Activated naive CD8-positive, alpha-beta T cell (primary cell): ENCODE results near the gene MRPS33.

Source experiments
- H3K27ac Mint-ChIP-seq: one replicate; pipeline ENCODE4 v1.8.0; 2021; ENCODE audit warnings: mixed read lengths
- H3K27me3 Mint-ChIP-seq: one replicate; pipeline ENCODE4 v1.8.0; 2021; ENCODE audit warnings: mixed read lengths
- H3K36me3 Mint-ChIP-seq: one replicate; pipeline ENCODE4 v1.8.0; 2021; ENCODE audit warnings: mixed read lengths
- H3K4me1 Mint-ChIP-seq: one replicate; pipeline ENCODE4 v1.8.0; 2021; ENCODE audit warnings: low read depth, mixed read lengths
- H3K4me3 Mint-ChIP-seq: one replicate; pipeline ENCODE4 v1.8.0; 2021; ENCODE audit warnings: mild to moderate bottlenecking, mixed read lengths
- H3K9me3 Mint-ChIP-seq: one replicate; pipeline ENCODE4 v1.8.0; 2021; ENCODE audit warnings: low read depth, mixed read lengths

MRPS33 gene

DNA sequence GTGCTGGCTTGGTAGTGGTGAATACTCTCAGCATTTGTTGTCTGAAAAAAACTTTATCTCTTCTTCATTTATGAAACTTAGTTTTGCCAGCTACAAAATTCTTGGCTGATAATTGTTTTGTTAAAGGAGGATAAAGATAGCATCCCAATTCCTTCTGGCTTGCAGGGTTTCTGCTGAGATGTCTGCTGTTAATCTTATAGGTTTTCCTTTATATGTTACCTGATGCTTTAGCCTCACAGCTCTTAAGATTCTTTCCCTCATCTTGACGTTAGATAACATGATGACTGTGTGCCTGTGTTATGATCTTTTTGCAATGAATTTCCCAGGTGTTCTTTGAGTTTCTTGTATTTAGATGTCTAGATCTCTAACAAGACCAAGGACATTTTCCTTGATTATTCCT, 9.9 kb upstream of the MRPS33 start:
- H3K4me3 Mint-ChIP-seq: no peak overlapping the region
- peaks cover 11% of the 10 kb centered on the region for H3K9me3 Mint-ChIP-seq
- peaks cover 3% of the 10 kb centered on the region for H3K27me3 Mint-ChIP-seq
- H3K36me3 Mint-ChIP-seq: peaks cover 17% of the 10 kb centered on the region
- H3K27ac Mint-ChIP-seq: no peak overlapping the region
- H3K4me1 Mint-ChIP-seq: peaks cover 13% of the 10 kb centered on the region

DNA sequence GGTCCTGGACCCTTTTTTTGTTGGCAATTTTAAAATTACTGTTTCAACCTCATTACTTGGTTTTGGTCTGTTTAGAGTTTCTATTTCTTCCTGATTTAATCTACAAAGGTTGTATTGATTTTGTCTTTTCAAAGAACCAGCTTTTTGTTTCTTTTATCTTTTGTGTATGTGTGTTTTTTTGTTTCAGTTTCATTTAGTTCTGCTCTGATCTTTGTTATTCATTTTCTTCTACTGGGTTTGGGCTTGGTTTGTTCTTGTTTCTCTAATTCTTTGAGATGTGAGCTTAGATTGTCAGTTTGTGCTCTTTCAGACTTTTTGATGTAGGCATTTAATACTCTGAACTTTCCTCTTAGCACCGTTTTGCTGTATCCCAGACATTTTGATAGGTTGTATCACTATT, 8.5 kb upstream of the MRPS33 start:
- Mint-ChIP-seq H3K27me3 (peaks cover 6% of the 10 kb centered on the region), H3K4me3 (peak overlapping the region; percentile 33), H3K9me3 (peaks cover 11% of the 10 kb centered on the region), H3K27ac (peak overlapping the region; percentile 17), H3K4me1 (peaks cover 13% of the 10 kb centered on the region), H3K36me3 (peaks cover 11% of the 10 kb centered on the region)

DNA sequence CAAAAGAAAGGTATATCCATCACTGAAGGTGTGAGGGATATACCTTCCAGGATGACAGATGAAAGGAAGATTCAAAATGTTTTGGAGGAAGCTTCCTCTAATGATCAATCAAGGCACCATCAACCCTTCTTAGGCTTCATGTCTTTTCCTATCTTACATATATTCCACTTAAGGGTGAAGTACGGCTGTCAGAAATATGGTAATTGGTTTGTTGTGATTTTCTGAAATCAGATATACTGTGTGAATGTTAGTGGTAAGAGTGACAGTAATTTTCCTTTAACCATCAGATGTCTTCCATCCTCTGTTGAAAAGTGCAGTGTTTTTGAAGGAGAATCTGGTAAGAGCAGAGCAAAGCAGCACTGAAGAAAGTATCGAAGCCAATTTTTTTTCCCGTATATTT, 2.8 kb upstream of the MRPS33 start:
- Mint-ChIP-seq H3K4me3 (no peak overlapping the region), H3K27me3 (peaks cover 11% of the 10 kb centered on the region), H3K9me3 (no peaks in the 10 kb centered on the region), H3K4me1 (peaks cover 22% of the 10 kb centered on the region), H3K27ac (peak overlapping the region; percentile 11), H3K36me3 (peaks cover 4% of the 10 kb centered on the region)

DNA sequence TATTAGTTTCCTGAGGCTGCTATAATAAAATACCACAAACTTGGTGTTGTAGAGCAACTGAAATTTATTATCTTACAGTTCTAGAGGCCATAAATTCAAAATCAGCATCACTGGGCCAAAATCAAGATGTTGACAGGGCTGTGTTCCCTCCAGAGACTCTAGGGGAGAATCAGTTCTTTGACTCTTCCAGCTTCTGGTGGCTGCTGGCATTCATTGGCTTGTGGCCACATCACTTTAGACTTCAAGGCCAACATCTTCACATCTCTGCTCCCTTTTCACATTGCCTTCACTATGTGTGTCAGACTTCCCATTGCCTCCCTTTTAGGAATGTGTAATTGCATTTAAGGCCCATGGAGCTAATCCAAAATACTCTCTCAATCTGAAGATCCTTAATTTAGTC, 1.6 kb upstream of the MRPS33 start:
- no peak overlapping the region for H3K27ac Mint-ChIP-seq
- H3K36me3 Mint-ChIP-seq: peaks cover 4% of the 10 kb centered on the region
- no peaks in the 10 kb centered on the region for H3K9me3 Mint-ChIP-seq
- H3K27me3 Mint-ChIP-seq: peaks cover 11% of the 10 kb centered on the region
- peaks cover 34% of the 10 kb centered on the region for H3K4me1 Mint-ChIP-seq
- peak overlapping the region; percentile 30 for H3K4me3 Mint-ChIP-seq

DNA sequence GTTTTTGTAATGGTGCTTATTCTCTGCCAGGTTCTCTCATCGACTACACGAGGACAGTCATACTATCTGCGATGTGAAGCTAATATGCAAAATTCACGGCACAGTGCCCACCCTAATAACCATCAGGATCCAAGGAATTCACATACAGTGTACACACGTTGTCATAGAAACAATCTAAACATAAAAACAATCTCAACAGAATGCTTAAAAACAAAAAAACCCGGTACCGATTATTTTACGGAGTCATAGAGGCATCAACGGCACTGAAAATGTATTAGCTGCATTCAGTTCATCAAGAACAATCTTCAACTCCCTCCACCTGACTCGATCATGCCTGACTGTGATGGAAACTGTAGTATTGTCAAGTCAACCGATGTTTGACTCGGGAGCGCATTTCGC, 628 bp downstream of the MRPS33 start:
- H3K36me3 Mint-ChIP-seq: peaks cover 6% of the 10 kb centered on the region
- H3K27ac Mint-ChIP-seq: peak overlapping the region; percentile 100
- peaks cover 8% of the 10 kb centered on the region for H3K27me3 Mint-ChIP-seq
- H3K4me1 Mint-ChIP-seq: peaks cover 38% of the 10 kb centered on the region
- H3K4me3 Mint-ChIP-seq: peak overlapping the region; percentile 99
- no peaks in the 10 kb centered on the region for H3K9me3 Mint-ChIP-seq

DNA sequence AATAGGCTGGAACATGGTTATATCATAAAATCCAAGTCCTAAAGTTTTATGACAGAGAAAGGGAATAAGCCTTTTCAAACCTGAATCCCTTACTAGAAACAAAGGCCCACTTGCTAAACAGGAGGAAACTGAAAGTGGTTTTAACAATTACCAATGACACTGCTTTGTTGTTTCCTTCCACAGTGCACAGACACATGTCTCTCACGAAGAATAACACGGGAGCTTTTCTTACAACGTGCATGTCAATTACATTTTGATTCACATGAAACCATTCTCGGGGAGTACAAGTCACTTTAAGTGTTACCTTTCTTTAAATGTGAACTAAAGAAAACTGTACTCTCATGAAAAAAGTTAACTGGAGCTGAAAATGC, 1.4 kb downstream of the MRPS33 start:
- Mint-ChIP-seq H3K27me3 (peaks cover 5% of the 10 kb centered on the region), H3K4me1 (peaks cover 38% of the 10 kb centered on the region), H3K4me3 (peak overlapping the region; percentile 99), H3K36me3 (peaks cover 6% of the 10 kb centered on the region), H3K9me3 (no peaks in the 10 kb centered on the region), H3K27ac (peak overlapping the region; percentile 100)

DNA sequence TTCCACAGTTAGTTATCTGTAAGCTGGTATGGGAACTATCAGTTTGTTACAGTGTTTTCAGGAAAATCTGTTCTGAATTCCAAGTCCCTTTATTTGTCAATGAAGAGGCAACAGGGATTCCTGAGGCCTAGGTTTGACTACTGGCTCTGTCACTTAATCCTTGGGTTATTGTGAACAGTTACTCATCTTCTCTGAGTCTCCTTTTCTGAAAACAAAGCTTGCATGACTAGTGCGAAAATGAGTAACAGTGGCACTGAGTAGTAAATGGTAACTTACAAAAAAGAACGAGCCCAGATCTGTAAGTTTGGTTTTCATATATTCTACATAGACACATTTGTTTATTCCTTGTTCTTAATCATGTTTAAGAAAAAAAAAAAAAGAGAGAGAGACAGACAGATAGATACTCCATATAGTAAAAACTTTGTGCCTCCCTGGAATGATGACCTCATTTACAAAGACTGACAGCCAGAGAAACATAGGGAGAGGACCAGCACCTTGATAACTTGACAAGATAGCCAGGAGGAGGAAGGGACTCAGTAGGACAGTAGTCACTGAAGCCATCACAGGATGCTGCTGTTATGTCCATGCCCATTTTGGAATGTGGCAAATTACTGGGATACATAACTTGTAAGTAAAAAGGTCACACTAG, 1.9 kb downstream of the MRPS33 start:
- H3K4me1 Mint-ChIP-seq: peaks cover 38% of the 10 kb centered on the region
- peaks cover 4% of the 10 kb centered on the region for H3K27me3 Mint-ChIP-seq
- H3K4me3 Mint-ChIP-seq: peak overlapping the region; percentile 99
- peaks cover 6% of the 10 kb centered on the region for H3K36me3 Mint-ChIP-seq
- no peaks in the 10 kb centered on the region for H3K9me3 Mint-ChIP-seq
- H3K27ac Mint-ChIP-seq: peak overlapping the region; percentile 100

DNA sequence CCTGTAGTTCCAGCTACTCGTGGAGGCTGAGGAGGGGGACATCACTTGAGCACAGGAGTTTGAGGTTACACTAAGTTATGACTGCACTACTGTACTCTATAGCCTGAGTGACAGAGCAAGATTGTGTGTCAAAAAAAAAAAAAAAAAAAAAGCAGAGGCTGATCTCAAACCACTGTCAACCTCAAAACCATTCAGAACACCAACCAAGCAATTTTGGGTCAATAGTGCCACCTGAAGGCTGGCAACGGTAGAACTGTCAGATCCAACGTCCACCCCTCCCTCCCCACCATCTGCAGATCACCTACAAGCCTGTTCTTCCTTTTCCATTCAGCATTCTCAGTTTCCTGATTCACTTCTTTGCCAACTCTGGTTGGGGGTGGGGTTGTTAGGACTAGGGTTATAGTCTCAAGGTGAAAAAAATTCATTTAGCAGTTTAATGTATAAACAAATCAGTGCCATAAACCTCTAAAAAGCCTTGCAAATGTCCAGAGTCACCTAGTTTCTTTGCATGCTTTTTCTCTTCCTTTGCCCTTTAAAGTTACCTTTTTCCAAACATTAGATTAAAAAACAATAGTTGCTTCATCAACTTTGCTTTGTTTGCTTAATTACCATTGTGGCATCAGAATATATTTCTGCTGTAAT, 2.6 kb downstream of the MRPS33 start:
- H3K4me3 Mint-ChIP-seq: peak overlapping the region; percentile 99
- peaks cover 42% of the 10 kb centered on the region for H3K4me1 Mint-ChIP-seq
- H3K36me3 Mint-ChIP-seq: peaks cover 6% of the 10 kb centered on the region
- H3K27me3 Mint-ChIP-seq: no peaks in the 10 kb centered on the region
- H3K27ac Mint-ChIP-seq: peak overlapping the region; percentile 100
- no peaks in the 10 kb centered on the region for H3K9me3 Mint-ChIP-seq

DNA sequence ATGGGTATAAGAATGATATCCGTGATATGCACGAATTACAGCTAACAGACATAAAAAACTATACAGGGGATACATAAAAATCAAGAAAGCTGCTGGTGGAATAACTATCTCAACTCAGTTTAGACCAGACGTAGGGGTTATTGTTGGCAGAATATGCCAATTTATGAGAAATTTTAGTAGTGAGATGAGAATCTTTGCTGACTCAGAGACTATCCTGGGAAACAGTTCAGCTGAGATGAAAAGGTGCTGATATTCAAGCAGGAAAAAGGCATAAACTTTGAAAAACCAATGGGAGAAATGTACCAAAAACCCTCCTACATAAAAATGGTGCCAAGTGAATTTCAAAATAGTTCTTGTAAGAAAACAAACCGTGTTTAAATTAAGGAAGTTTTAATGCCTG, 3.3 kb downstream of the MRPS33 start:
- H3K27me3 Mint-ChIP-seq: no peaks in the 10 kb centered on the region
- peaks cover 6% of the 10 kb centered on the region for H3K36me3 Mint-ChIP-seq
- H3K4me1 Mint-ChIP-seq: peaks cover 46% of the 10 kb centered on the region
- H3K27ac Mint-ChIP-seq: peak overlapping the region; percentile 100
- H3K9me3 Mint-ChIP-seq: no peaks in the 10 kb centered on the region
- peak overlapping the region; percentile 17 for H3K4me3 Mint-ChIP-seq

DNA sequence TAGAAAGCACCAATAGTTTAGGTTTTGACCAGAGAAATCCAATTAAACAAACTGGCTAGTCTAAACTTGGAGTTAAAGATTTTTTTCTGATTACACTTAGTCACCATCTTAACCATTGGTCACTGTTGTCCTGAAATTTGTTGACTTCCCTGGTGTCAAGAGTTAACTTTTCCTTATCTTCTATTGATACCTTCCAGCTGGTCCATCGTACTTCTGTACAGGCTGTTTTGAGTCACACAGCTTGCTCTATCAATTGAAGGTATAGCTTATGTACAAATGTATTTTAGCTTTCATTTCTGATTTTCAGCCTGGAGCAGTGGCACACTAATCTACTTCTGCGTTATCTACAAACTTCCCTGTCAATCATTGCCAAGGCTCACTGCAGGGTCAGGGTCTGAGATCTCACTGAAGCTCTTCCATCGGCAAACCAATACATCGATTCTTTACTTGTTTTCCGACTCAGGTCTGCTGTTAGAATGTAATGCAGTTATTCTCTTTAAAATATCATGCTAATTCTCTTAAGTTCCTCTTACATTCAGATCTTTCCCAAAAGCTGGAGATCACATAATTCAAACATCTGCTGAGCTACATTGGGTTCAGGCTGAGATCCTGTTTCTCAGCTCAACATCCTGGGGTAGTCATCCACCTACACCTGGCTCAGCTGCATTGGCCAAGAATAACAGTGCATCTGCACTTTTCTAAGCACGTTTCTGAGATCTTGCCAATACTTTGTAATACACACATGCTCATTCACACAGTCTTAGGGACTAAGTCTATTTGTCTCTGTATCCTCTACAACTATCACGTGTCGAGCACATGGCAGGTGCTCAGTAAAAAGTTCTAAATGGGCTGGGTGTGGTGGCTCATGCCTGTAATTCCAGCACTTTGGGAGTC, 11.3 kb downstream of the MRPS33 start:
- Mint-ChIP-seq H3K4me1 (peaks cover 8% of the 10 kb centered on the region), H3K36me3 (no peaks in the 10 kb centered on the region), H3K4me3 (no peak overlapping the region), H3K27ac (no peak overlapping the region), H3K9me3 (no peaks in the 10 kb centered on the region), H3K27me3 (no peaks in the 10 kb centered on the region)

DNA sequence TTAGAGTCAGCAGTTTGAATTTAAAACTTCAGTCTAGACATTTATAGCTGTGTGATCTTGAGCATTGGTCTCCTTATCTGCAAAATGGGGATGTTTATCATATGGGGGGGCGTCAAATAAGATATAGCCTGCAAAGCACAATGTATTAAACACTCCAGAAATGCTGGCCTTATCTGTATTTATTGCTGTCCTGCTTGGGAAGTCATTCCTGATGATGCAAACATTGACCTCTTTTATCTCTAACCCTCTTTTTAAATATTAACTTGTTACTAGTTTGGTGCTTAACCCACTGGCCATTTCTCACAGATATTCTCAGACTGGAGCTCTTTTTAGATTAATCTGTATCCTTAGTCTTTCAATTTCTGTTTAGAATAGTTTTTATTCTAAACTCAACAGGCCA, 13.2 kb downstream of the MRPS33 start:
- H3K9me3 Mint-ChIP-seq: no peaks in the 10 kb centered on the region

DNA sequence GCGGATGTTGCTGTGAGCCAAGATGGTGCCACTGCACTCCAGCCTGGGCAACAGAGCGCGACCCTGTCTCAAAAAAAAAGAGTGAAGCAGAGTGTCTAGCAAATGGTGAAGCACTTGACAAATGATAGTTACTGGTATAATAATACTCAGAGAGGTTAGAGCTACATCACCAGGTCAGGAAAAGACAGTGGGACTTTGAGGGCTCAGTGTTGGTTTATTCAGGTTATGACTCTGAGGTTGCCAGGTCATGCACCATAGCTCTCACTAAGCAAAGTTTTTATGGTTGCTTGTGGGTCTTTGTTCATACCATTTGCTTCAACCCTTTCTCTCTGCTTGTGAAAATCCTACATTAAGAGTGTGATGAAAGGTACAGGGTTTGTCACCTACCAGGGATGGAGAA, 13.6 kb downstream of the MRPS33 start:
- Mint-ChIP-seq H3K27ac (no peak overlapping the region), H3K27me3 (no peaks in the 10 kb centered on the region)

More for the DNA sequence above, 13.2 kb downstream of the MRPS33 start:
- Mint-ChIP-seq H3K4me1 (peaks cover under 1% of the 10 kb centered on the region), H3K27me3 (no peaks in the 10 kb centered on the region), H3K27ac (no peak overlapping the region), H3K36me3 (no peaks in the 10 kb centered on the region), H3K4me3 (no peak overlapping the region)

DNA sequence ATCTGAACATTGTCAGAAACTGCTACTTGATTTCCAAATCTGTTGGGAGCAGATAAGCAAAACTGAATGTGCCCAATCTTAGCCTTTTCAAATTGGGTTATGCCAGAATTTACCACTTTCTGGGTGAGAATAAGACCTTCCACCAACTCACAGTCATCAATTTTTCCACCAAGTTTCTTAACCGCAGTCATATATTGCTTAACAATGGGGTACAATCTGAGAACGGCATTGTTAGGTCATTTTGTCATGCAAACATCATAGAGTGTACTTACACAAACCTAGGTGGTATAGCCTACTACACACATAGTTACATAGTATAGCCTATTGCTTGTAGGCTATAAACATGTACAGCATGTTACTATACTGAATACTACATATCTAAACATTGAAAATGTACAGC, 16.0 kb downstream of the MRPS33 start:
- no peaks in the 10 kb centered on the region for H3K4me1 Mint-ChIP-seq
- no peaks in the 10 kb centered on the region for H3K36me3 Mint-ChIP-seq
- H3K9me3 Mint-ChIP-seq: no peaks in the 10 kb centered on the region
- H3K27ac Mint-ChIP-seq: no peak overlapping the region
- no peaks in the 10 kb centered on the region for H3K27me3 Mint-ChIP-seq
- H3K4me3 Mint-ChIP-seq: no peak overlapping the region

More for the DNA sequence above, 13.6 kb downstream of the MRPS33 start:
- Mint-ChIP-seq H3K4me3 (no peak overlapping the region), H3K9me3 (no peaks in the 10 kb centered on the region), H3K36me3 (no peaks in the 10 kb centered on the region), H3K4me1 (no peaks in the 10 kb centered on the region)

DNA sequence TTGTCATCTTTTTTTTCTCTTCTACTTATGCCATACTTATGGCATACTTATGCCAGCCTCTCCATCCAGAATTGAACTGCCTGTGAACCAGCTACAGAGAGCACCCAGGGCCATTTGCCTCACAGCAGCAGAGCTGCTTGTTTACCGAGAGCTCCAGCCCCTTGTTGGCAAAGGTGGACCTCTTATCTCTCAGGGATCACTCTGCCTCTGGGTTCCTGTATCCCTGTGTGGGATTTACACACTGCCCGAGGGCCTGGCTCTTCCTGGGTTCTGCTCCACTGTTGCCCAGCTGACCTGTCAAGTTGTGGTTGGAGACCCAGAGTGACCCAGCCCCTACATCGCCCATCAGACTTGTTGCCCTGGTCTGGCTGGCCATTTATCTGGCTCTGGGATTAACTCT, 22.3 kb downstream of the MRPS33 start:
- Mint-ChIP-seq H3K9me3 (no peaks in the 10 kb centered on the region), H3K27ac (no peak overlapping the region), H3K4me1 (no peaks in the 10 kb centered on the region), H3K4me3 (no peak overlapping the region), H3K36me3 (no peaks in the 10 kb centered on the region), H3K27me3 (no peaks in the 10 kb centered on the region)
